G401 (cell line): ENCODE results near the gene VEGFA. TPM values are rescaled to one million over a fixed set of nuclear protein-coding genes. Genes with fewer than 3 reads are reported as not detected.

Experiments used
- DNase-seq: peaks from one replicate; pipeline ENCODE4 v3.0.0-alpha.2; 2015; ENCODE audit warnings: low spot score
- in situ Hi-C: cut with HindIII; loops from 2 replicates; pipeline ENCODE4 v1.10.0; 2016; ENCODE audit warnings: low sequenced_read_pairs, mixed read lengths
- total RNA-seq: library from RNA; depleted of rRNA; stranded (reverse); fragments of >200 nt; shearing (Covaris generic); gene quantifications from 2 replicates; pipeline ENCODE4 v1.2.3, GENCODE V29; 2014

Gene VEGFA
- total RNA-seq, 1 experiment from 2014 or later = 32.7 TPM

- in situ Hi-C loops = no loop called here
- no peak for DNase-seq
Measured at GRCh38 chr6:43750622-43751021, 19.4 kb upstream of the VEGFA start.

GRCh38 chr6:43753570-43754183, 16.3 kb upstream of the VEGFA start:
- in situ Hi-C loops = no loop called here
- no peak for DNase-seq

GRCh38 chr6:43757966-43758616, 11.9 kb upstream of the VEGFA start:
- in situ Hi-C loops = no loop called here
- no peak for DNase-seq

GRCh38 chr6:43758617-43759050, 11.4 kb upstream of the VEGFA start:
- DNase-seq = no peak
- in situ Hi-C loops = no loop called here

- DNase-seq = no peak
- in situ Hi-C loops = no loop called here
Measured at GRCh38 chr6:43759136-43759906, 10.7 kb upstream of the VEGFA start.

- DNase-seq = no peak
- in situ Hi-C loops = no loop called here
Measured at GRCh38 chr6:43759907-43760206, 10.2 kb upstream of the VEGFA start.

- in situ Hi-C loops = no loop called here
- no peak for DNase-seq
Measured at GRCh38 chr6:43760210-43761168, 9.5 kb upstream of the VEGFA start.

- no peak for DNase-seq
- in situ Hi-C loops = no loop called here
Measured at GRCh38 chr6:43761666-43762409, 8.2 kb upstream of the VEGFA start.

- in situ Hi-C loops = no loop called here
- DNase-seq = no peak
Measured at GRCh38 chr6:43762410-43762768, 7.6 kb upstream of the VEGFA start.

- no peak for DNase-seq
- in situ Hi-C loops = no loop called here
Measured at GRCh38 chr6:43762966-43763695, 6.9 kb upstream of the VEGFA start.

GRCh38 chr6:43763812-43764522, 6.0 kb upstream of the VEGFA start:
- in situ Hi-C loops = no loop called here
- DNase-seq = no peak

- in situ Hi-C loops = no loop called here
- DNase-seq = no peak
Measured at GRCh38 chr6:43764772-43765171, 5.2 kb upstream of the VEGFA start.

GRCh38 chr6:43765776-43766499, 4.1 kb upstream of the VEGFA start:
- in situ Hi-C loops = no loop called here
- no peak for DNase-seq

GRCh38 chr6:43766500-43766853, 3.5 kb upstream of the VEGFA start:
- in situ Hi-C loops = no loop called here
- DNase-seq = no peak

GRCh38 chr6:43766964-43767461, 3.0 kb upstream of the VEGFA start:
- no peak for DNase-seq
- in situ Hi-C loops = no loop called here

GRCh38 chr6:43767553-43768505, 2.2 kb upstream of the VEGFA start:
- in situ Hi-C loops = no loop called here
- no peak for DNase-seq
